Effector memory CD8-positive, alpha-beta T cell (primary cell): Measurements from ENCODE around the gene BPIFB4.

Source experiments
- ATAC-seq: fragments of 150-1000 bp; cut with Tn5 transposase; replicated peaks from 2 replicates; pipeline ENCODE4 v1.10.0; 2021; ENCODE audit warnings: mild to moderate bottlenecking, moderate library complexity
- DNase-seq, 3 experiments: peaks; one replicate each; pipeline ENCODE4 v3.0.0; 2021
- H3K27ac Mint-ChIP-seq, 2 donors: one replicate each; pipeline ENCODE4 v1.8.0; 2022; ENCODE audit warnings: mild to moderate bottlenecking in 2 of 2, mixed read lengths in 2 of 2, moderate library complexity in 2 of 2
- H3K27me3 Mint-ChIP-seq, 2 donors: one replicate each; pipeline ENCODE4 v1.8.0; 2022; ENCODE audit warnings: mixed read lengths in 2 of 2
- H3K36me3 Mint-ChIP-seq: one replicate; pipeline ENCODE4 v1.8.0; 2022; ENCODE audit warnings: mild to moderate bottlenecking, moderate library complexity, mixed read lengths; ENCODE audit not compliant: insufficient read depth
- H3K4me1 Mint-ChIP-seq, 2 donors: one replicate each; pipeline ENCODE4 v1.8.0; 2022; ENCODE audit warnings: low read depth in 2 of 2, mixed read lengths in 2 of 2
- H3K4me3 Mint-ChIP-seq, 2 donors: one replicate each; pipeline ENCODE4 v1.8.0; 2022; ENCODE audit warnings: mild to moderate bottlenecking in 2 of 2, mixed read lengths in 2 of 2, moderate library complexity in 2 of 2
- H3K9me3 Mint-ChIP-seq, 2 donors: one replicate each; pipeline ENCODE4 v1.8.0; 2022; ENCODE audit warnings: mixed read lengths in 2 of 2

Gene BPIFB4

DNA sequence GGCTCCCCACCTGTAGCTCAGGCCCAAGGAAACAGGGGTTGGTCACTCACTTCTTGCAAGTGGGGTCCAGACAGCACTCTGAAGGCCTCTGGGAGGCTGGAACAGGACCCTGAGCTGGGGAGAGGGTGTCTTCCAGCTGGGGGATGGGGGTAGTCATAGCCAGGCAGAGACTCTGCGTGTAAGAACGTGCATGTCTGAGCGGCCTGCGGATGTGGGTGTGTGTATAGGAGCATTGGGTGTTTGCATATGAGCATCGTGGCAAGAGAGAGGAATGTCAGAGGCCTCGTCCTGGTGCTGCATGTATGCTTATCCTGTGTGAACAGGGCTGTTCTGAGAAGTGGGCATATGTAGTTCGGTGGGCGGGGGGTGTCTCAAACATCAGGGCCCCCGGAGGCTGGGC, 13.7 kb upstream of the BPIFB4 start:
- no peaks in the 10 kb centered on the region for H3K27me3 Mint-ChIP-seq
- no peak for ATAC-seq

DNA sequence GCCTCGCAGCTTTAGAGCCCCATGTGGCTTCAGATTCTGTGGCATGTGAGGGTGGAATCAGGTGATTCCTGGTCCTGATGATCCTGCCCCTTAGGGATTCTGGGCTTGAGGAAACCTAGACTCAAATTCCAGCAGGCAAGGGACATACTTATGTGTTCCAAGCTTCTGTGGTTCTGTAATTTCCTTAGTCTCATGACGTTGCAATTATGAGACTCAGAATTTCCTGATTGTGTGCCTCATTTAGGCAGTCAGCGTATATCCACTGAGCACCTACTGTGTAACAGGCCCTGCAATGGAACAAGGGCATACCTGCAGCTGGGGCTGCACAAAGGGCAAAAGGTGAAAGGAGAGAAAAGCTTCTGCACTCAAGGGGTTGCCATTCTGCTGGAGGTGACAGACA, 11.6 kb upstream of the BPIFB4 start:
- ATAC-seq, result no peak
- Mint-ChIP-seq H3K36me3 (no peaks in the 10 kb centered on the region), H3K4me3 (no peak overlapping the region), H3K4me1 (peaks cover 0 to 8% of the 10 kb centered on the region in 2 donors), H3K27me3 (no peaks in the 10 kb centered on the region), H3K9me3 (no peaks in the 10 kb centered on the region), H3K27ac (peak overlapping the region in 1 of 2 donors; percentile 8)
- DNase-seq, result no peak

More for the DNA sequence above, 13.7 kb upstream of the BPIFB4 start:
- H3K27ac Mint-ChIP-seq, result no peak overlapping the region
- no peak overlapping the region for H3K4me3 Mint-ChIP-seq
- H3K4me1 Mint-ChIP-seq, result peaks cover 0 to 8% of the 10 kb centered on the region in 2 donors
- H3K9me3 Mint-ChIP-seq, result no peaks in the 10 kb centered on the region
- no peaks in the 10 kb centered on the region for H3K36me3 Mint-ChIP-seq
- no peak for DNase-seq

DNA sequence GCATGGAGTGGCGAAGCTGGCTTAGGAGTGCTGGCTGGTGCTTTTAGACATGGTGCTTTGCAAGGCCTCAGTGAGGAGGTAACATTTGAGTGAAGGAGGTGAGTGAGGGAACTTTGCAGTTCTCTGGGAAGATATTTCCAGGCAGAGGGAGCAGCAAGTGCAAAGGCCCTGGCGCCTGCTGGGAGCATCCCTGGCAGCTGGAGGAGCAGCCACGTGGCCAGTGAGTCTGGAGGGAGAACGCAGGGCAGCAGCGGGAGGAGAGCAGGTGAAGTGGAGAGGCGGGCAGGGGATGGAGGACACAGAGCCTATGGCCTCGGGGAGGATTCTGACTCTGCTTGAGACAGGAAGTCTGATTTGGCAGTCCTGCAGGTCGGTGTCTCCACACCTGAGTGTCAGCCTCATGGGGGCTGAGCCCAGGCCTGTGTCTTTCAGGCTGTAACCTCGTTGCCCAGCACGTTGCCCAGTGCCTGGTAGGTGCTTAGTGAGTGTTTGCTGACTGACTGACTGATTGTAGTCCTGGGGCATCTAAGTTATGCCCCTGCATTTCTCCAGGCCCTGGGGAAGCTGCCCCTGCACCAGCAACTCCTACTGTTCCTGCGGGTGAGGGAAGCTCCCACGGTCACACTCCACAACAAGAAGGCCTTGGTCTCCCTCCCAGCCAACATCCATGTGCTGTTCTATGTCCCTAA, 11.0 kb upstream of the BPIFB4 start:
- H3K4me1 Mint-ChIP-seq, result peaks cover 0 to 8% of the 10 kb centered on the region in 2 donors
- H3K27ac Mint-ChIP-seq, result peak overlapping the region in 1 of 2 donors; percentile 8
- H3K4me3 Mint-ChIP-seq, result no peak overlapping the region
- ATAC-seq, result no peak
- H3K9me3 Mint-ChIP-seq, result no peaks in the 10 kb centered on the region
- H3K27me3 Mint-ChIP-seq, result no peaks in the 10 kb centered on the region
- DNase-seq, result no peak
- H3K36me3 Mint-ChIP-seq, result no peaks in the 10 kb centered on the region

DNA sequence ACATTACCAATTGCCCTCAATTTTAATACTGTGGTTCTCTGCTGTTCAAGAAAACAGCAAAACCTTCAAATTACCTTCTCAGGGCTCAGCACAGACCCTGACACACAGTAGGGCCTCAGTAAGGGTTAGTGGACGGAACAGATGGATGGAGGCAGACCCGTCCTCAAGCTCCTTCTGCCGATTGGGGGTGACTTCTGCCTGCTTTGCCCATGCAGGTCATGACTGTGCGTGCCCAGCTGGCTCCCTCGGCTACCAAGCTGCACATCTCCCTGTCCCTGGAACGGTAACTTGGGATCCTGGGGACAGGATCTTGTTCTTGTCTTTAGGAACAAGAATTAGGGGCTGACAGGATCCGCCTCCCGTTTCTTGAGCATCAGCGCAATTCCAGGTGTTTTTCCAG, 9.8 kb upstream of the BPIFB4 start:
- no peaks in the 10 kb centered on the region for H3K36me3 Mint-ChIP-seq
- DNase-seq (no peak), ATAC-seq (no peak)
- peaks cover 0 to 8% of the 10 kb centered on the region in 2 donors for H3K4me1 Mint-ChIP-seq
- H3K4me3 Mint-ChIP-seq, result no peak overlapping the region
- H3K27me3 Mint-ChIP-seq, result no peaks in the 10 kb centered on the region
- H3K27ac Mint-ChIP-seq, result peak overlapping the region in 1 of 2 donors; percentile 79
- no peaks in the 10 kb centered on the region for H3K9me3 Mint-ChIP-seq

DNA sequence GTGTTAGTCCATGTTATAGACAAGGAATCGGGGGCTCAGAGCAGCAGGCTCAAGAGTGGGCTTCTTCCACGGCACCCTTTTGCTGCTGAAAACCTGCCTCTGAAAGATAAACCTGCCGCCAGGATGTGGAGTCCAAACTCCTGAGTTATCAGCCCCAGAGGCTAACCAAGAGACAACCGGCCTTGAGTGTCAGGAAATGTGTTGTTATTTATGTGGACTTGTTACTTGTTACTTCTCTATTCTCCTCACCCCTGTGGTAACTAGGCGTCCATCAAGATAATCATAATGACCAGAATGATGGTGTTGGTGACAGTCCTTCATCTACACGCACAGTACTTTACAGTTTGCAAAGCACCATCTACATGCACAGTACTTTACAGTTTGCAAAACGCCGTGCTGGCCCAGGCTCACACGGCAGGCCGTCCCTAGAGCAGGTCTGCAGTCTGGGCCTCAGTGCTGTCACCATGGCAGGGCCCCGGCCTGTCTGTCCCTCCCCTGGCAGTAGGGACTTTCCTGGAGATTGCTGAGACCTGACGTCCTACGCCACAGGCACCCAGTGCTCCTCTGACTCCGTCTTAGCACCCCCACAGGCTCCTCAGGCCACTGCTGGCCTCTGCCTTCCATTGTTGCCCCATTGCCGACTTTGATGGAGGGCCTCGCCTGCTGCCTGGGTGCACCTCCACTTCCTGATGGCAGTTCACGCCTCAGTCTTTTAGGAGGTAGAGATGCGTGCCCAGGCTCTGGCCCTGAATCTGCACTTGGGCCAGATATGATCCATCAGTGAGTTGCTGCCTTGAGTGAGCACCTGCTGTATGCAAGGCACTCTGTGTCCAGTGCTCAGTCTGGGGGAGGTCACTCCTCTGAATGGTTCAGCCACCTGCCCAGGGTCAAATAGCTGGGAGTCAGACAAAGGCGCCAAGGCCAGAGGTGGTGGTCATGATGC, 9.1 kb upstream of the BPIFB4 start:
- H3K4me1 Mint-ChIP-seq, result peaks cover 0 to 8% of the 10 kb centered on the region in 2 donors
- DNase-seq (no peak), ATAC-seq (no peak)
- H3K27me3 Mint-ChIP-seq, result no peaks in the 10 kb centered on the region
- H3K4me3 Mint-ChIP-seq, result no peak overlapping the region
- H3K27ac Mint-ChIP-seq, result no peak overlapping the region
- no peaks in the 10 kb centered on the region for H3K36me3 Mint-ChIP-seq
- H3K9me3 Mint-ChIP-seq, result no peaks in the 10 kb centered on the region

DNA sequence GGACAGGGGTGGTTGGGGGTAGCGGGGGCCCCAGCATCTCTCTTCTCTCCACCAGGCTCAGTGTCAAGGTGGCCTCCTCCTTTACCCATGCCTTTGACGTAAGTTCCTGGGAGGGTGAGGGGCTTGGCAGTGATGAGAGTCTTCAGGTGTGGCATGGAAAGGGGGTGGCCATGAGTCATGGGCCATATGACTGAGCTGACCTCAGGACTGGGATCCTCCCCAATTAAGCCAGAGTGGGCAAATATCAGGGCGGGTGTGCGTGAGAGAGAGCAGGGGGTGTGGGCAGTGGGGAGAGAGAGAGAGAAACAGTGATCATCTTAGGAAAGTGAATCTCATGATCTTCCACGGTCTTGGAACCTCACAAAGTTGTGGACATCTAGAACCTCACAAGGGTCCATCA, 8.2 kb upstream of the BPIFB4 start:
- Mint-ChIP-seq H3K27ac (no peak overlapping the region), H3K4me3 (no peak overlapping the region), H3K9me3 (no peaks in the 10 kb centered on the region), H3K4me1 (peaks cover 0 to 8% of the 10 kb centered on the region in 2 donors), H3K36me3 (no peaks in the 10 kb centered on the region), H3K27me3 (no peaks in the 10 kb centered on the region)
- DNase-seq (no peak), ATAC-seq (no peak)

DNA sequence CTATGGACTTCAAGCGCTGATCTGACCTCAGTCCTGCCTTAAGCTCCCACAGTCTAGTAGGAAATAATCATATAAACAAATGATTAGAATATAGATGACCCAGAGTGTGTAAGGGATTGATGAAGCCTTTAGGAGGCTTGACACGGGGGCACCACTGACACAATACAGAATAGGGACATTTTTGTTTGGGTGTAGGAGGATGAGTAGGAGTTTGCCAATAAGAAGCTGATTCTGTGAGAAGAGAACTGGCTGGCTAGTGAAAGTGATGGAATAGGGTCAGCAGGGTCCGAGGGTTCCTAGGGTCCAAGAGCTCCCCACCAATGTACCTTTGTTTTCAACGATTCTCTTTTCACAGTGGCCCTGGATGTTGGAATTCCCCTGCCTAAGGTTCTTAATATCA, 7.1 kb upstream of the BPIFB4 start:
- Mint-ChIP-seq H3K27me3 (no peaks in the 10 kb centered on the region), H3K27ac (no peak overlapping the region), H3K4me3 (no peak overlapping the region), H3K9me3 (no peaks in the 10 kb centered on the region), H3K36me3 (no peaks in the 10 kb centered on the region), H3K4me1 (peaks cover 0 to 8% of the 10 kb centered on the region in 2 donors)
- DNase-seq (no peak), ATAC-seq (no peak)

DNA sequence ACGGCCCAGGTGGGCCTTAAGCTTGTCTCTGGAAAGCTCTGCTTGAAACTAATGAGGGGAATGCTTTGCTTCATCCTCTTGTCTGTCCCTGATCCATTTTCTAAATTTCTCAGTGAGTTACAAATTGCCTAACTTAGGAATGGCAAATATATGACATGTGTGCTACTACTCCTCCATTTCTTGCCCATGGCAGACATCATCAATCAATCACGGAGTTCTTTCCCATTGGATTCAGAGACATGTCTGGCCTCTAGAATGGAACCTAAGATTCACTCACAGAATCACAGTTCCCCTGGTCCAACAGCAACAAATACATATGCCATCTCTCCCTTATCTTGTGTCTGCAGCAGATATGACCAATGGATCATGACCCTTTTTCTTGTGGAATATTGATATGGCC, 6.6 kb upstream of the BPIFB4 start:
- ATAC-seq (no peak), DNase-seq (no peak)
- Mint-ChIP-seq H3K9me3 (no peaks in the 10 kb centered on the region), H3K27me3 (no peaks in the 10 kb centered on the region), H3K4me3 (no peak overlapping the region), H3K36me3 (no peaks in the 10 kb centered on the region), H3K27ac (no peak overlapping the region), H3K4me1 (peaks cover 0 to 7% of the 10 kb centered on the region in 2 donors)

DNA sequence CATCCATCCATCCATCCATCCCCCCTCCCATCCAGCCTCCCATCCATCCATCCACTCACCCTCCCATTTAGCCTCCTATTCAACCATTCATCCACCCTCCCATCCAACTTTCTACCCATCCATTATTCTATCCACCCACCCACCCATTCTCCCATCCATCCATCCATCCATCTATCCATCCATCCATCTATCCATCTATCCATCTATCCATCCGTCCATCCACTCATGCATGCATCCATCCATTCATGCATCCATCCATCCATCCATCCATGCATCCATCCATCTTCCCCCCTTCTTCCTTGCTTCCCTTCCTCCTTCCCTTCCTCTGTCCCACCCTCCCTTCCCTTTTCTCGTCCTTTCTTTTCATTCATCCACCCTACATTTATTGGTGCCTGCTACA, 4.8 kb upstream of the BPIFB4 start:
- no peak for ATAC-seq

DNA sequence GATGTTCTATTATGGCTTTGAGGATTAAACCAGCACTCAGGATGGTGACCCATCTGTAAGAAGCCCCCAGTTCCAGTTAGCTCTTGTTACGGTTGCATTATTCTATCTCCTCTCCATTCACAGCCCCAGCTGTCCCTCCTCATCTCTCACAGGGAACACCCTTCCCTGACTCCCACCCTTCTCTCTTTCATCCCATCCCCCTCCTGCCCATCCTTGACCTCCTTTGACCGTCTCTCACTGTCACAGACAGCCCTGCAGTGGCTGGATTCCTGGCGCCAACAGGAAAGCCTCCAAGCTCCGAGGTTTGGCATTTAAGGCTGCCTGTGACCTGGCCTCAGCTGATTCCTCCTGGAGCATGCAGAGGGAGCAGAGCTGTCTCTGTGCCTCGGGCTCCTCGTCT, 4.2 kb upstream of the BPIFB4 start:
- Mint-ChIP-seq H3K4me3 (no peak overlapping the region), H3K36me3 (no peaks in the 10 kb centered on the region), H3K27me3 (peaks cover 0 to 5% of the 10 kb centered on the region in 2 donors), H3K4me1 (no peaks in the 10 kb centered on the region), H3K27ac (peak overlapping the region in 1 of 2 donors; percentile 69), H3K9me3 (no peaks in the 10 kb centered on the region)
- no peak for DNase-seq
- no peak for ATAC-seq

More for the DNA sequence above, 4.8 kb upstream of the BPIFB4 start:
- H3K36me3 Mint-ChIP-seq, result no peaks in the 10 kb centered on the region
- peaks cover 0 to 5% of the 10 kb centered on the region in 2 donors for H3K27me3 Mint-ChIP-seq
- H3K27ac Mint-ChIP-seq, result peak overlapping the region in 1 of 2 donors; percentile 69
- H3K4me1 Mint-ChIP-seq, result no peaks in the 10 kb centered on the region
- no peaks in the 10 kb centered on the region for H3K9me3 Mint-ChIP-seq
- no peak for DNase-seq
- H3K4me3 Mint-ChIP-seq, result no peak overlapping the region

DNA sequence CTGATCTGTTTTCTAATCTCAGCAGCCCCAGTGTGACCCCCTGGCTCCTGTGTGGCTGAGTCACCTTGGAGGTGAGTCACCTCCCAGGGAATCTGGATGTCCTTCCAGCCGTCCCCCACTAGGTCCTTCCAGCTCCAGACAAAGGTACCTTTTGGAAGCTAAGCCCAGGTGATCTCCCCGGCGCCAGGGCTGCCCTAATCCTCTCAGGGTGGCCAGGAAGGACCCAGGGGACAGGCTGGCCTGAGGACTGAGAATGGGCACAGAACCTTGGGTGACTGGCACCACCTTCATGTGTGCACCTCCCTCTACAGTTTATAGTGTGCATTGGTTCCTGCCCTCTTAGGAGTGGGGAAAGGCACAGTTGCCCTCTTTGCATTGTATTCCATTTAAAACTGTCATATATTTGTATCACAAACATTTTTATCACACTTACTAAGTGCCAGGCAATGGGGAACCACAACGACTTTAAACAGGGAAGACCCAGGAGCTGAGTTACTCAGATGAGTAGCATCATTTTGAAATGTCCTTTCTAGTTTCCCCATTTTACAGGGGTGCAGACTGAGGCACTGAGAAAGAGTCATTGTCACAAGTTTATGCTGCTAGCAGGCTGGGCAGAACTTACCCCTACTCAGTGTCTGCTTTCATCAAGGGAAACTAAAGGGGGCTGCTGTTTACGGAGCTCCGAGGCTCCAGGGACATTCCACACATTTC, 2.6 kb upstream of the BPIFB4 start:
- peak; percentile 35 for ATAC-seq
- Mint-ChIP-seq H3K27me3 (peaks cover 0 to 5% of the 10 kb centered on the region in 2 donors), H3K9me3 (no peaks in the 10 kb centered on the region), H3K4me3 (no peak overlapping the region), H3K36me3 (no peaks in the 10 kb centered on the region), H3K4me1 (no peaks in the 10 kb centered on the region), H3K27ac (no peak overlapping the region)
- peak in 1 of 3 experiments; percentile 10 for DNase-seq

DNA sequence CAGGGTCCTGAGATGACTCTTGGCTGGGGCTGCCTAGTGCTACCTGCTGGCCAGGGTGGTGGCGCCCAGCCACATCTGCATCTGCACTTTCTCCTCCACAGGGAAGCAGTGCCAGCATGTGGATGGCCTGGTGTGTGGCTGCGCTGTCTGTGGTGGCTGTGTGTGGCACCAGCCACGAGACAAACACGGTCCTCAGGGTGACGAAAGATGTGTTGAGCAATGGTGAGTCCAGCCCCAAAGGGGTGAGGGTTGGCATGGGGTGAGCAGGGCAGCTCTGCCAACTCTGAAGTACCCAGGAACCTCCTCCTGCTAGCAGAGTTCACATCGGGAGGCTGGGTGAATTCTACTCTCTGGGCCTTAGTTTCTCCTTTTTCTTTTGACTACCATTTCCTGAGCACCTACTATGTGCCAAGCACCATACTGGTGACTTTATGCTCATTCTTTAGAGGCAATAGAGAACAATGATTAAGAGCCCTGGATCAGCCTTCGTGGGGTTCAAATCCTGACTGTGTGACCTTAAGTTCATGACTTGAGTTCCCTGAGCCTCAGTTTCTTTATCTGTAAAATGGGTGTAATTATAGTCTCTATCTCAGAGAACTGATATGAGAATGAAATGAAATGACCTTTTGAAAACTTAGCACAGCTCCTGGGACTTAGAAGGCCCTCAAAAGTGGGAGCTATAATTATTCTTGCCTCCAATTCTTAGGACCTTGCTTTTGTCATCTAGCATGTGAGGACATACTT, 2.1 kb downstream of the BPIFB4 start:
- Mint-ChIP-seq H3K36me3 (peaks cover 3% of the 10 kb centered on the region), H3K4me3 (no peak overlapping the region), H3K27me3 (peaks cover 0 to 5% of the 10 kb centered on the region in 2 donors), H3K9me3 (no peaks in the 10 kb centered on the region), H3K27ac (no peak overlapping the region), H3K4me1 (no peaks in the 10 kb centered on the region)
- DNase-seq, result no peak
- ATAC-seq, result no peak

DNA sequence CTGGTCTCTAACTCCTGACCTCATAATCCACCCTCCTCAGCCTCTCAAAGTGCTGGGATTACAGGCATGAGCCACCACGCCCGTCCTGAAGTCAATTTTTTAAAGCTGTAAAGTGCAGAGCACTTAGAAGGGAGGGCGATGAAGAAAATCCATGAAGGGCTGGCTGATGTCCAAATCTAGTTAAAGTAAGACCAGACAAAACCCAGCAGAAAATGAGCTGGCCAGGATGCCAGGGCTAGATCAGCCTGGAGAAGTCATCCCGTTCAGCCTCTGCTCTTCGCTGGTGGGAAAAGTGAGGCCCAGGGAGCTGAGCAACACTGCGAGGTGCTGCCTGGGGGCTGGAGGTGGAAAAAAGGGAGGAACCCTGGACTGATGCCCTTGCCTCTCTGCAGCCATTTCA, 3.1 kb downstream of the BPIFB4 start:
- Mint-ChIP-seq H3K27me3 (peaks cover 0 to 5% of the 10 kb centered on the region in 2 donors), H3K27ac (no peak overlapping the region), H3K4me3 (no peak overlapping the region), H3K4me1 (no peaks in the 10 kb centered on the region), H3K9me3 (no peaks in the 10 kb centered on the region), H3K36me3 (peaks cover 4% of the 10 kb centered on the region)
- DNase-seq, result no peak
- ATAC-seq, result no peak
